ENCODE results near the gene COPS4. TPM values are rescaled to one million over a fixed set of nuclear protein-coding genes. Genes with fewer than 3 reads are reported as not detected.

The COPS4 gene
- total RNA-seq, 4 donors from 2014 or later = 21.3 to 113 (median 73.3) TPM

- H3K9me3 ChIP-seq = no peaks in the 10 kb centered on the region
- DNase-seq = no peak
- no peaks in the 10 kb centered on the region for H3K4me1 ChIP-seq
- intact Hi-C loops (cut with DNase I; ENCODE audit: low total_unique reads) = no loop called here
- no peak overlapping the region for H3K4me3 ChIP-seq
- H3K36me3 ChIP-seq = no peaks in the 10 kb centered on the region
- TF ChIP-seq, protein P1, sequence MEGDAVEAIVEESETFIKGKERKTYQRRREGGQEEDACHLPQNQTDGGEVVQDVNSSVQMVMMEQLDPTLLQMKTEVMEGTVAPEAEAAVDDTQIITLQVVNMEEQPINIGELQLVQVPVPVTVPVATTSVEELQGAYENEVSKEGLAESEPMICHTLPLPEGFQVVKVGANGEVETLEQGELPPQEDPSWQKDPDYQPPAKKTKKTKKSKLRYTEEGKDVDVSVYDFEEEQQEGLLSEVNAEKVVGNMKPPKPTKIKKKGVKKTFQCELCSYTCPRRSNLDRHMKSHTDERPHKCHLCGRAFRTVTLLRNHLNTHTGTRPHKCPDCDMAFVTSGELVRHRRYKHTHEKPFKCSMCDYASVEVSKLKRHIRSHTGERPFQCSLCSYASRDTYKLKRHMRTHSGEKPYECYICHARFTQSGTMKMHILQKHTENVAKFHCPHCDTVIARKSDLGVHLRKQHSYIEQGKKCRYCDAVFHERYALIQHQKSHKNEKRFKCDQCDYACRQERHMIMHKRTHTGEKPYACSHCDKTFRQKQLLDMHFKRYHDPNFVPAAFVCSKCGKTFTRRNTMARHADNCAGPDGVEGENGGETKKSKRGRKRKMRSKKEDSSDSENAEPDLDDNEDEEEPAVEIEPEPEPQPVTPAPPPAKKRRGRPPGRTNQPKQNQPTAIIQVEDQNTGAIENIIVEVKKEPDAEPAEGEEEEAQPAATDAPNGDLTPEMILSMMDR (IDR thresholded peaks at IDR 0.05) = no peak
- no peak for TF ChIP-seq POLR2A (IDR thresholded peaks at IDR 0.05)
- no peak overlapping the region for H3K27ac ChIP-seq
- H3K27me3 ChIP-seq = no peaks in the 10 kb centered on the region
These were observed 80.8 kb downstream of the COPS4 start for GRCh38 chr4:83115656-83116285.

DNA sequence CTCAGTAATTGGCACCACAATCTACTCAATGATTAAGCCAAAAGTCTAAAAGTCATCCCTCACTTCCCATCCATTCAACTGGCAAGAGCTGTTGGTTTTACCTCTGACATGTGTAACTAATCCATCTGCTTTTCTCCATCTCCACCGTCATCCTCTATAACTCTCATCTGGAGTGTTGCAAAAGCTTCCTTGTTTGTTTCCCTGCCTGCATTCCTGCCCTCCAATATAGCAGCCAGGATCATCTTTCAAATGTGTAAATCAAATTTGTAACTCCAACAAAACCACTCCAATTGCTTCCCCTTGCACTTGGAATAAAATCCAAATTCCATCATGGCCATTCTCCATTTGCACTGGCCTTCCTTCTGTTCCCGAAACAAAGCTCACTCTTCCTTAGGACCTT lies 83.9 kb downstream of the COPS4 start:
- Histone ChIP-seq H3K27ac (no peak overlapping the region), H3K36me3 (no peaks in the 10 kb centered on the region), H3K4me3 (no peak overlapping the region), H3K27me3 (no peaks in the 10 kb centered on the region), H3K9me3 (no peaks in the 10 kb centered on the region), H3K4me1 (no peaks in the 10 kb centered on the region)
- intact Hi-C loops (cut with DNase I; ENCODE audit: low total_unique reads) = no loop called here
- DNase-seq = no peak
- TF ChIP-seq, protein P1 (IDR thresholded peaks at IDR 0.05) = no peak
- no peak for TF ChIP-seq POLR2A (IDR thresholded peaks at IDR 0.05)

GRCh38 chr4:83121246-83121645 lies 86.3 kb downstream of the COPS4 start:
- no peaks in the 10 kb centered on the region for H3K4me1 ChIP-seq
- H3K9me3 ChIP-seq = no peaks in the 10 kb centered on the region
- TF ChIP-seq POLR2A (IDR thresholded peaks at IDR 0.05) = no peak
- TF ChIP-seq, protein P1 (IDR thresholded peaks at IDR 0.05) = no peak
- no peaks in the 10 kb centered on the region for H3K36me3 ChIP-seq
- H3K27ac ChIP-seq = no peak overlapping the region
- no peak overlapping the region for H3K4me3 ChIP-seq
- intact Hi-C loops (cut with DNase I; ENCODE audit: low total_unique reads) = no loop called here
- H3K27me3 ChIP-seq = no peaks in the 10 kb centered on the region
- no peak for DNase-seq

GRCh38 chr4:83124111-83124780 lies 89.3 kb downstream of the COPS4 start:
- intact Hi-C loops (cut with DNase I; ENCODE audit: low total_unique reads) = no loop called here
- Histone ChIP-seq H3K36me3 (no peaks in the 10 kb centered on the region), H3K27me3 (no peaks in the 10 kb centered on the region), H3K4me3 (no peak overlapping the region), H3K27ac (no peak overlapping the region), H3K4me1 (no peaks in the 10 kb centered on the region), H3K9me3 (no peaks in the 10 kb centered on the region)
- DNase-seq = no peak
- TF ChIP-seq POLR2A (IDR thresholded peaks at IDR 0.05) = no peak
- TF ChIP-seq, protein P1 (IDR thresholded peaks at IDR 0.05) = no peak

Small RNA genes lying within 50 kb of the gene (small RNA-seq; reads per million reads assigned to genes)
- not detected for gene RNU6-615P

Other genes starting within 250 kb of the COPS4 start
- 10 to 100 TPM in 2 of 4 donors, 1 to 10 TPM in 2; 4.1 to 30.3 (median 7.8) TPM for gene SCD5, start 236.4 kb upstream of the COPS4 start, total RNA-seq
- 100 to 1,000 TPM; 117 to 458 (median 253) TPM for gene SEC31A, start 144.0 kb upstream of the COPS4 start, total RNA-seq
- 10 to 100 TPM in 1 of 4 donors, 1 to 10 TPM in 3; 2.3 to 26.9 (median 6.5) TPM for gene THAP9, start 134.4 kb upstream of the COPS4 start, total RNA-seq
- gene LIN54, start 24.4 kb upstream of the COPS4 start, total RNA-seq = 10 to 100 TPM in 3 of 4 donors, 1 to 10 TPM in 1; 3.3 to 47.6 (median 20.2) TPM
- 1 to 10 TPM in 2 of 4 donors, under 1 TPM in 1, not detected in 1; 0.51 to 6.3 (median 2.6) TPM for gene PLAC8, start 79.5 kb downstream of the COPS4 start, total RNA-seq
- gene COQ2, start 249.6 kb downstream of the COPS4 start, total RNA-seq = 10 to 100 TPM in 2 of 4 donors, 1 to 10 TPM in 2; 3.2 to 22.6 (median 9.5) TPM